ENCODE data around the gene GPX3. TPM values are rescaled to one million over a fixed set of nuclear protein-coding genes. Genes with fewer than 3 reads are reported as not detected.

GPX3 gene
- total RNA-seq, 1 donor from 2014 or later: 5.3 TPM

- H3K27ac Mint-ChIP-seq (ENCODE audit: unreplicated experiment): no peak overlapping the region
- H3K4me1 Mint-ChIP-seq (ENCODE audit: low read depth): peaks cover 8% of the 10 kb centered on the region
- no peak for TF ChIP-seq CTCF (IDR thresholded peaks at IDR 0.05)
- peaks cover 5% of the 10 kb centered on the region for H3K27me3 Mint-ChIP-seq (ENCODE audit: low read depth)
- no peak for DNase-seq (ENCODE audit: low spot score)
- no peak overlapping the region for H3K4me3 Mint-ChIP-seq (ENCODE audit: unreplicated experiment)
- no peaks in the 10 kb centered on the region for H3K9me3 Mint-ChIP-seq (ENCODE audit: low read depth)
- H3K36me3 Mint-ChIP-seq (ENCODE audit: low read depth): no peaks in the 10 kb centered on the region
Observed at GRCh38 chr5:151014680-151015343, 5.6 kb upstream of the GPX3 start.

- no peak for TF ChIP-seq CTCF (IDR thresholded peaks at IDR 0.05)
- no peak overlapping the region for H3K27ac Mint-ChIP-seq (ENCODE audit: unreplicated experiment)
- DNase-seq (ENCODE audit: low spot score): no peak
- H3K27me3 Mint-ChIP-seq (ENCODE audit: low read depth): peaks cover 5% of the 10 kb centered on the region
- H3K9me3 Mint-ChIP-seq (ENCODE audit: low read depth): no peaks in the 10 kb centered on the region
- peaks cover 18% of the 10 kb centered on the region for H3K4me1 Mint-ChIP-seq (ENCODE audit: low read depth)
- H3K36me3 Mint-ChIP-seq (ENCODE audit: low read depth): no peaks in the 10 kb centered on the region
- H3K4me3 Mint-ChIP-seq (ENCODE audit: unreplicated experiment): no peak overlapping the region
Observed at GRCh38 chr5:151015974-151016587, 4.3 kb upstream of the GPX3 start.

DNA sequence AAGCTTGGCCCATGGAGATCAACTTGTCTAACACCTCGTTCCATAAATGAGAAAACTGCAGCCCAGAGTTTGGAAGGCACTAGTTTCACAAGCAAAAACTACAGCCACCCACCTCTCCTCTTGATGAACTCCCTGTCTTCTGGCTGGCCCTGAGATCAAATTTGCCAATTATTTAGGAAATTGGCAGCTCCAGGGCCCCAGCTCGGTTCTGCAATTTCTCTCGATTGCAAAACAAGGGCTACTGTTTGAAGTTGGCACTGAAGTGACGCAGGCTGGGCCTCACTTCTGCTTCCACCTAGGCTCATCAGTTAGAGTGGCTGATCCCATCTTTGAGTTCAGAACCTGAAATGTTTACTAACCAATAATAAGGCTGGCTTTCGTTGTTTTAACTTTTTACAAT lies 3.7 kb upstream of the GPX3 start:
- Mint-ChIP-seq H3K4me1 (ENCODE audit: low read depth) (peaks cover 20% of the 10 kb centered on the region), H3K4me3 (ENCODE audit: unreplicated experiment) (no peak overlapping the region), H3K27ac (ENCODE audit: unreplicated experiment) (no peak overlapping the region), H3K36me3 (ENCODE audit: low read depth) (no peaks in the 10 kb centered on the region), H3K9me3 (ENCODE audit: low read depth) (no peaks in the 10 kb centered on the region), H3K27me3 (ENCODE audit: low read depth) (peaks cover 1% of the 10 kb centered on the region)
- TF ChIP-seq CTCF (IDR thresholded peaks at IDR 0.05): no peak
- no peak for DNase-seq (ENCODE audit: low spot score)

GRCh38 chr5:151017897-151018296 lies 2.5 kb upstream of the GPX3 start:
- Mint-ChIP-seq H3K27me3 (ENCODE audit: low read depth) (no peaks in the 10 kb centered on the region), H3K9me3 (ENCODE audit: low read depth) (no peaks in the 10 kb centered on the region), H3K4me3 (ENCODE audit: unreplicated experiment) (no peak overlapping the region), H3K4me1 (ENCODE audit: low read depth) (peaks cover 20% of the 10 kb centered on the region), H3K36me3 (ENCODE audit: low read depth) (no peaks in the 10 kb centered on the region), H3K27ac (ENCODE audit: unreplicated experiment) (no peak overlapping the region)
- DNase-seq (ENCODE audit: low spot score): no peak
- TF ChIP-seq CTCF (IDR thresholded peaks at IDR 0.05): no peak

- H3K27me3 Mint-ChIP-seq (ENCODE audit: low read depth): no peaks in the 10 kb centered on the region
- H3K4me1 Mint-ChIP-seq (ENCODE audit: low read depth): peaks cover 20% of the 10 kb centered on the region
- H3K27ac Mint-ChIP-seq (ENCODE audit: unreplicated experiment): no peak overlapping the region
- no peak for TF ChIP-seq CTCF (IDR thresholded peaks at IDR 0.05)
- no peak overlapping the region for H3K4me3 Mint-ChIP-seq (ENCODE audit: unreplicated experiment)
- H3K9me3 Mint-ChIP-seq (ENCODE audit: low read depth): no peaks in the 10 kb centered on the region
- no peak for DNase-seq (ENCODE audit: low spot score)
- H3K36me3 Mint-ChIP-seq (ENCODE audit: low read depth): no peaks in the 10 kb centered on the region
Observed at GRCh38 chr5:151018846-151019245, 1.5 kb upstream of the GPX3 start.
